Measurements from ENCODE around the gene CA10. TPM values are rescaled to one million over a fixed set of nuclear protein-coding genes. Genes with fewer than 3 reads are reported as not detected.

Gene CA10
- total RNA-seq, 3 donors from 2014 or later = 0.46 to 1.2 (median 0.64) TPM

DNA sequence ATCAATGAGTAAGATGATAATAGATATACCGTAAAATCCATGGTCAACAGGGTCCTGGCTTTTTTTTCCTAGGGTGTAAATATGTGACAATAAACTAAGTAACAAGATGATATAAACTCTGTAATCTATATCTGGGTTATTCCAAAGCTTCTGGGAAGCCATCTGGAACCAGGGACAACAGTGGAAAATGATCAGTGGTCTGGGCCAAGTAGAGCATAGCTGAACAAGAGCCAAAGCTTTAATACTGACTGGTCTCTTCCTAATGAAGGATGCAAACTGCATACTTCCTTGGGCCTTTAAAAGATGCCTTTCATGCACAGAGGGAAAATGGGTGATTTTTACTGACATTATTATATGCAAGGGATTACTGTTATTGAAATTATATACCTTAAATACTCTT lies 8.9 kb downstream of the CA10 start:
- DNase-seq (no peak), ATAC-seq (no peak)
- TF ChIP-seq, protein P1, sequence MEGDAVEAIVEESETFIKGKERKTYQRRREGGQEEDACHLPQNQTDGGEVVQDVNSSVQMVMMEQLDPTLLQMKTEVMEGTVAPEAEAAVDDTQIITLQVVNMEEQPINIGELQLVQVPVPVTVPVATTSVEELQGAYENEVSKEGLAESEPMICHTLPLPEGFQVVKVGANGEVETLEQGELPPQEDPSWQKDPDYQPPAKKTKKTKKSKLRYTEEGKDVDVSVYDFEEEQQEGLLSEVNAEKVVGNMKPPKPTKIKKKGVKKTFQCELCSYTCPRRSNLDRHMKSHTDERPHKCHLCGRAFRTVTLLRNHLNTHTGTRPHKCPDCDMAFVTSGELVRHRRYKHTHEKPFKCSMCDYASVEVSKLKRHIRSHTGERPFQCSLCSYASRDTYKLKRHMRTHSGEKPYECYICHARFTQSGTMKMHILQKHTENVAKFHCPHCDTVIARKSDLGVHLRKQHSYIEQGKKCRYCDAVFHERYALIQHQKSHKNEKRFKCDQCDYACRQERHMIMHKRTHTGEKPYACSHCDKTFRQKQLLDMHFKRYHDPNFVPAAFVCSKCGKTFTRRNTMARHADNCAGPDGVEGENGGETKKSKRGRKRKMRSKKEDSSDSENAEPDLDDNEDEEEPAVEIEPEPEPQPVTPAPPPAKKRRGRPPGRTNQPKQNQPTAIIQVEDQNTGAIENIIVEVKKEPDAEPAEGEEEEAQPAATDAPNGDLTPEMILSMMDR (IDR thresholded peaks at IDR 0.05) = no peak
- no peaks in the 10 kb centered on the region for H3K9me3 ChIP-seq
- H3K36me3 ChIP-seq (ENCODE audit: low read depth) = no peaks in the 10 kb centered on the region
- intact Hi-C loops (cut with DNase I, micrococcal nuclease) = no loop called here
- no peaks in the 10 kb centered on the region for H3K4me1 ChIP-seq (ENCODE audit: low read depth)
- H3K4me3 ChIP-seq = no peak overlapping the region

GRCh38 chr17:52148969-52149351 lies 9.6 kb downstream of the CA10 start:
- Histone ChIP-seq H3K9me3 (no peaks in the 10 kb centered on the region), H3K4me3 (no peak overlapping the region), H3K4me1 (ENCODE audit: low read depth) (no peaks in the 10 kb centered on the region), H3K36me3 (ENCODE audit: low read depth) (no peaks in the 10 kb centered on the region)
- TF ChIP-seq, protein P1 (IDR thresholded peaks at IDR 0.05) = no peak
- intact Hi-C loops (cut with DNase I, micrococcal nuclease) = no loop called here
- ATAC-seq = no peak
- DNase-seq = no peak

DNA sequence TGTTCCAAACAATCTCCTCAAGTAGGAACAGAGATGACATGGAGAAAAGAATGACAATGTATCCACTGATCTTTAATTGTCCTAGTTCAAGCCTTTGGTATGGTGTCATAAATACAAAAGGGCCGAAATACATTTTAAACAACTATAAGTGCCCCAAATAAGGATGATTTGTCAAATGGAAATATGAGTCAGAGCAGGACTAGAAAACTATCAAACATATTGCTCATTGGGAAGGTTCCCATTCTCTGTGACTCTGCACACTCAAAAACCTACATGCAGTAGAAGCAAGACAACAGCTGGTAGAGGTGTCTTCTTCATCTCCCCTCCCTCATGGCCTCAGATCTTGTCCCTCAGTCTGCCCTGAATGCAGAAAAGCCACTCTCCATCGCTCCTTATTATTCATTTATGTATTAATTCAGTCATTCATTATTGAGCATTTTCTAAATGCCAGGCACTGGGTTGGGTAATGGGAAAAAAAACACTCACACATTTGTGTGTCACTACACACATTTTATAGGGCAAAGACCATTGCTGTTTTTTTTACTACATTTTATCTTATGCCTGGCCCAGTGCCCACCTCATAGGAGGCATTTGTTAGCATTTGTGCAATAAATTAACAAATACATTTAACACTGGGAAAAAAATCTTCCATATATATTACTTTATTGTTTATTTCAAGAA lies 10.1 kb downstream of the CA10 start:
- Histone ChIP-seq H3K4me1 (ENCODE audit: low read depth) (no peaks in the 10 kb centered on the region), H3K36me3 (ENCODE audit: low read depth) (no peaks in the 10 kb centered on the region), H3K9me3 (no peaks in the 10 kb centered on the region), H3K4me3 (no peak overlapping the region)
- intact Hi-C loops (cut with DNase I, micrococcal nuclease) = no loop called here
- DNase-seq (no peak), ATAC-seq (no peak)
- TF ChIP-seq, protein P1 (IDR thresholded peaks at IDR 0.05) = no peak

DNA sequence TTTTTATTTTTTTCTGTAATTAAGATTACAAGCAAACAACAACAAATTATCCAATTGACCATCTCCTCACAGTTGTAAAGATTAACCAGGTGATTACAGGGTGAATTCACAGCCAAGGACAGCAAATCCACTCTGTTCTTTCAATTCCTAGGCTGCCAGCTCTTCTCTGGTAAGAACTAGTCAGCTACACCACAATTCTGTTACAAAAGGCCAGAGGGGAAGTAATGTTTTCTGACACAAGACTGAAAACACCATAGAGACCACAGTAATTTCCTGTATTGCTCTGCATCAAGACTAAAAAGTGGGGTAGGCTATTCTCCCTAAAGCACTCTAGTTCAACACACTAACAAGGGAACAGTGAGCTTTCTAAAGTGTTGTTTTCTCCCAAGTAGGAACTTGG lies 10.6 kb downstream of the CA10 start:
- DNase-seq (no peak), ATAC-seq (no peak)
- Histone ChIP-seq H3K4me1 (ENCODE audit: low read depth) (no peaks in the 10 kb centered on the region), H3K4me3 (no peak overlapping the region), H3K36me3 (ENCODE audit: low read depth) (no peaks in the 10 kb centered on the region), H3K9me3 (no peaks in the 10 kb centered on the region)
- intact Hi-C loops (cut with DNase I, micrococcal nuclease) = no loop called here
- TF ChIP-seq, protein P1 (IDR thresholded peaks at IDR 0.05) = no peak

DNA sequence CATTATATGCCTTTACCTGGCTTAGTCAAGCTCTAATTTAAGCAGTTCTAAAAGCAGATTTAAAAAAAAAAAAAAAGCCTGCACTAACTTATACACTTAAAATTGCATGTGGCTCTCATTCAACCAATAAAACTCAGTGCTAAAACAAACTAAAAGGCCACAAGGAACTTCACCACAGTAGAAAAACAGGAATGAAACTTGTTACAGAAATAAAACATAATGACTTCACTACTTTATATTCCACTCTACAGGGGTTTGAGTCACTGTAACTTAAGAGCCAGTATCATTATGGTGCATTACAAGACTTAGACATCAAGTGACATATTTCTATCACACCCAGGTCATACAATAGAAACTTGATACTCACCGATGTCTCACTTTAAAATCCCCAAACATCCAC lies 11.1 kb downstream of the CA10 start:
- no peaks in the 10 kb centered on the region for H3K36me3 ChIP-seq (ENCODE audit: low read depth)
- no peaks in the 10 kb centered on the region for H3K4me1 ChIP-seq (ENCODE audit: low read depth)
- TF ChIP-seq, protein P1 (IDR thresholded peaks at IDR 0.05) = no peak
- DNase-seq = no peak
- no peaks in the 10 kb centered on the region for H3K9me3 ChIP-seq
- no peak for ATAC-seq
- intact Hi-C loops (cut with DNase I, micrococcal nuclease) = no loop called here
- no peak overlapping the region for H3K4me3 ChIP-seq

DNA sequence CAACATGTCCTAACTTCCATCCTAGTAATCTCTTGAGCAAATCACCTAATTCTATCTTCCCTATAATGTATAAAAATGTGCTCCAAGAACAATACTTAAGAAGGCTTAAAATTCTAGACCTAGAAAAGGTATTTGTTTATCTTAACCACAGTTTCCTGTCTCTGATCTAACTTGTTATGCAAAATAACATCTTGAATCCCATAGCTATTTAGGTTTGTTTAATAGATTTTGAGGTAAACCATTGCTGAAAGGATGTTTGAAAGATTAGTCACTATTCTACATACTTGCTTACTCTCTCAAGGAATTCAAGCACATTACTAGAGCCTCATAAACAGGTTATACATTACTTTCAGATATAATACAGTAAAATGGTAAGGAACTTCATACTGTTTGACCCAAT lies 13.0 kb downstream of the CA10 start:
- Histone ChIP-seq H3K36me3 (ENCODE audit: low read depth) (no peaks in the 10 kb centered on the region), H3K9me3 (no peaks in the 10 kb centered on the region), H3K4me3 (no peak overlapping the region), H3K4me1 (ENCODE audit: low read depth) (no peaks in the 10 kb centered on the region)
- DNase-seq (no peak), ATAC-seq (no peak)
- TF ChIP-seq, protein P1 (IDR thresholded peaks at IDR 0.05) = no peak
- intact Hi-C loops (cut with DNase I, micrococcal nuclease) = no loop called here
